Measurements from ENCODE around the gene EDAR.

EDAR gene

GRCh38 chr2:109000738-109001137 lies 11.7 kb upstream of the EDAR start:
- DNase-seq, result no peak

DNA sequence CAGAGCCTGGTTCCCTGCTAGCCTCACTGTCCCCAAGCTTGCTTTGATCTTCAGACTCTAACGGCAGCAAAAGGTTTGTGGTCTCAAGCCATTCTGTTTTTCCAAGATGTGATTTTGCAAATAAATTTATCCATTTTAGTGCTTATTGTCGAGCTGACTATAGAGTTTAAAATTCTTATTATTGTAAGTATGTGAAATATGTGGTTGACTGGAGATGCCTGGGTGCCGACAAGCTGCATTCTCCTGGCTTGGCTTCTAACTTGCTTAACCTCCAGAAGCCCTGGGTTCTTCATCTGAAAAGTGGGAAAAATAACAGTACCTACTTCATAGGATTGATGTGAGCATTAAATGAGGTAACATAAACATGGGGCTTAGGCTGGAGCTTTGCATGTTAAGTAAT lies 9.9 kb upstream of the EDAR start:
- no peak for DNase-seq

DNA sequence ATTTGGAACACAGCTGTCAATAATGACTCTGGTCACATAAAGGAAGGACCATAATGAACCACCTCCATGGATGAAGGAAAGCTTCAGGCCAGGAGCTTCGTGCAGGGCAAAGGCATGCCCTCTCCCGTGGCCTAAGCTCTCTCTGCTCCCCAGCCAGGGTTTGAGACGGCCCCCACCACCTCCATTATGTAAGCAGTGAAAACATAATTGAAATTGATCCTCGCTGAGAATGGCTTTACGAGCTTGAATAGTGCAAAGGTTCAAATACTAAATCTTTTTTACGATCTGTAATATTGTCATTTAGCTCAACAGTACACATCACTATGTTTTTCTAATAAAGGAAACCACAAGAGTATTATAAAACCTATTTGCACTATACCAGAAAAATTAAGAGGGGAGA lies 5.2 kb upstream of the EDAR start:
- DNase-seq, result no peak

DNA sequence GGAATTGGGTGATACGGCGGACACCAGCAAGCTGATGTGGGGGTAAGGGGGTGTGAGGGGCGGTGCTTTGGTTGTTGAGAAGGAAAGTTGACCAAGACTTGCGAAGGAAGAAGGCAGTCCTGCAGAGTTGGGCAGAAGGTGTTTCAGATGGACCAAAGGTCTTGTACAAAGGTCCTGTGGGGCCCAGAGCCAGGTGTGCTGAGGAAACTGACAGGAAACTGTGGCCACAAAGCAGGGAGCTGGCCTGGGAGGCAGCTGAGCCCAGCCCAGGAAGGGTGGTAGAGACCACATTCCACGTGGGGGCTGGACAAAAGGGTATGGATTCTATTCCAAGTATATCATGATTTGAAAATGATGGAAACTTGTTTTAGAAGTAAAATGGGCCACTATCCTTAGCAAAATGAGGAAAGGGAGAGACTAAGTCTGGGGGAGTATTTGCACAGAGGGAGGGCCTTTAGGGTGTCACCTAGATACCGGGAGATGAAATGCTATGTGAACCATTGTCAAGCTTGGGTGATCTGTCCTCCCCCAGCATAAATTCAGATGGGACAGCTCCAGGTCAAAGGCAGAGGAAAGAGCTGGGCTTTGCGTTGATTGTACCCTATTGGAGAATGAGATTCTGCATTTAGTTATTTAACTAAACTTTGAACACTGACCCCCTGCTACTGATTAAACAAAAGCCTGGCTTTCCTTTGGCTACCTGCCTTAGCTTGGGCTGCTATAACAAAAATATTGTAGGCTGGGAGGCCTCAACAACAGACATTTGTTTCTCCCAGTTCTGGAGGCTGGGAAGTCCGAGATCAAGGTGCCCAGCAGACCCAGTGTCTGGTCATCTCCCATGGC lies 4.3 kb upstream of the EDAR start:
- DNase-seq, result no peak

- no peak for DNase-seq
These were observed 784 bp downstream of the EDAR start for GRCh38 chr2:108988076-108988795.

DNA sequence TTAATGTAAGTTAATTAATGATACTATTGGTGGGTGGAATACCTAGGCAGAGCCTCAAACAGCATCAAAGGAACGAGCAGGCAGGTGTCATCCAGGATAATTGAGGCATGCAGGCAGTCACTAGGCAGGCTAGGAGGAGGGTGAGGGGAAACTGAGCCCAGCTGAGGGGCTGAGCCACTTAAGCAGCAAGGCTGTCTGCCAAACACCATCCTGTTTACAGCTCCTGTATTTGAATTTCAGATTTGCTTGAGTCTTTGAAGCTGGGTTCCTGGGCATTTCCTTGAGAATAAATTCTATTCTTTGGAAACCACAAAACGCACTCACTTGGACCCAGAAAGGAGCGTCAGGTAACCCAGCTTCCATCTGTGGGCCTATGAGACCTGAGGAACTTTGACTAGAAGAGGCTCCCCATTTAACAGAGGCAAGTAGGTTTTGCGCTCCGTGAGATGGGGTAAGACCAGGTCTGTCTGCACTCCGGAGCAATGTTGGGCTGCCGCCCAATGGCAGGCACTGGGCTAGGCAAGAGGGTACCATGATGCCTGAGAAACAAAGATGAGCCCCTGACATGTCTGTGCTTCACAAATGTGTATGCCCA lies 2.0 kb downstream of the EDAR start:
- DNase-seq, result no peak

GRCh38 chr2:108983610-108984009 lies 5.4 kb downstream of the EDAR start:
- DNase-seq, result no peak

DNA sequence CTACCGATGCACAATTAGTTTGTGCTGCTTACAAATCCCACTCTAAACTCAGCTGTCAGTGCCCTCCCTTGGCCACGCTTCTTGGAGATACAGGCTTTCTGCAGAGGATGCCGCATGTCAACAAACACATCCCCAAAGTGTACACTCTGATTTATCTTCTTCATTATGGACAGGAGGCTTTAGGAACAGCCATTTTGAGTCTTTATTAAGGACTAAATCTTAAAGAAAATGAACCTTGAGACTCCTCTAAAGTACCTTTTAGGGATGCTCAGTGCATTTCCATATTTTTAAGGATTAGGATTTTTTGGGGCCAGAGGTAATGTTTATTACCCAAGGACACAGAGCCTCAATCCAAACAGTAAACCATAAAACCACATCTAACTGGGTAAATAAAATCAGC lies 6.0 kb downstream of the EDAR start:
- no peak for DNase-seq

GRCh38 chr2:108982259-108982679 lies 6.8 kb downstream of the EDAR start:
- DNase-seq, result no peak

- DNase-seq, result no peak
These were observed 7.2 kb downstream of the EDAR start for GRCh38 chr2:108981846-108982245.

GRCh38 chr2:108980076-108980475 lies 8.9 kb downstream of the EDAR start:
- no peak for DNase-seq

DNA sequence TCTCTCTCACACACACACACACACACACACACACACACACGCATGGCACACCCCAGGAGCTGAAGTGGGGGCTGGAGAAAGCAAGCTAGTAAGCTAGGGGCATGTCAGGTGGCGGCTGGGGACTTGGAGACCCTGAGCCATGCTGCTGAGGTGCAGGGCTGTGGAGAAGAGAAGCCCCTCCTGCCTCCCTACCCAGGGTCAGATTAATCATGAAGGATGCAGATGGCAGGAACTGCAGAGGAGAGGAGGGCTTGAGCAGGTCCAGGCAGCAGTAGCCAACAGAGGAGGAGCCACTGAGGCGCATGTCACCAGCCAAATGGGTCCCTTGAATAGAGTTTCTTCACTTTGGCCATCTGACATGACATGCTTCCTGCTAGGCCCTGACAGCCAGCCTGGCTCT lies 9.6 kb downstream of the EDAR start:
- no peak for DNase-seq

DNA sequence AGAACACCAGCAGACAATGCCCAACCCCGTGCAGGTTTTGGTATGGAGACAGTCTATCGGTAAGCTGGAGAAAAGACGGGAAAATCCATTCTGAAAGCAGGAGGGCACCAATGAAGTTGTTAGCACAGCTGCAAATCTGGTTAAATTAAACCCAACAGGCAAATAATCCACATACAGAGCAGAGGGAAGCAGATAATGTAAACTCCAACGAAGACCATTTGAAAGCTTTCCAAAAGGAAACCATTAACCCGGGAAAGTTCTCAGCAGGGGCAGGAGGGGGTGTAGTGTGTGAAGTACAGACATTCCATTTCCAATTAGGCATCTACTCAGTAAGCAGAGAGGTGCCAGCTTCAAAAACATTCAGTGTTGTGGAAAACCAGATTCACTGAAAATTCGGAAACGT lies 10.3 kb downstream of the EDAR start:
- DNase-seq, result no peak

DNA sequence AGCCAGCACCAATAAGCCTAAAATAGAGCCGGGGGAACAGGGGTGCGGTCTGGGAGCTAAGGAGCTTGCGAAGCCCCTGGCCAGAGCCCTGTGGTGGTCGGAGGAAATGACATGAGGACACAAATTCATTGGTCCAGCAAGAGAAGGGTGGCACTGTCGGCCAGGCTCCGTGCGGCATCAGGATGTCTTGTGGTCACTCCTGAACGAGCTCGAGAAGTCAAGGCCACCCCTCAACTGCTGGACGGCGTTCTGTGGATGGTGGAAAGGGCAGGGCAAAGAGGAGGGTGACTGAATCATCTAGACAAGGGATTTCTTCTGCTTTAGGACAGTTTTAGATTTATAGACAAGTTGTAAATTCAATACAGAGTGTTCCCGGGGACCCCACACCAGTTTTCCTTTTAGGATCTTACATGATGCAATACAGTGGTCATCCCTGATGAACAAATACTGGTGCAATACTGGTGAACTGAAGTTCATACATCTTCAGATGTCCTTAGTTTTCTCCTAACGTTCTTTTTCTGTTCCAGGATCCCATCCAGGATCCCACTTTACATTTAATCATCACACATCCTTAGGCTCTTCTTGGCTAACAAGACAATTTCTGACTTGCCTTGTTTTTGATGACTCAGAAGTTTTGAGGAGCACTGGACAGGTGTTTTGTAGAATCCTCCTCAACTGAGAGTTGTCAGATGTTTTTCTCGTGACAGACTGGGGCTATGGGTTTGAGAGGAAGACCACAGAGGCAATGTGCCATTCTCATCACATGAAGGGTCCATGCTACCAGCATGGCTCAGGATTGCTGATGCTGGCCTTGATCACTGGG lies 13.2 kb downstream of the EDAR start:
- no peak for DNase-seq

- no peak for DNase-seq
These were observed 14.3 kb downstream of the EDAR start for GRCh38 chr2:108974674-108975073.

- no peak for DNase-seq
These were observed 16.4 kb downstream of the EDAR start for GRCh38 chr2:108972663-108973062.

- DNase-seq, result no peak
These were observed 17.1 kb downstream of the EDAR start for GRCh38 chr2:108971661-108972566.

DNA sequence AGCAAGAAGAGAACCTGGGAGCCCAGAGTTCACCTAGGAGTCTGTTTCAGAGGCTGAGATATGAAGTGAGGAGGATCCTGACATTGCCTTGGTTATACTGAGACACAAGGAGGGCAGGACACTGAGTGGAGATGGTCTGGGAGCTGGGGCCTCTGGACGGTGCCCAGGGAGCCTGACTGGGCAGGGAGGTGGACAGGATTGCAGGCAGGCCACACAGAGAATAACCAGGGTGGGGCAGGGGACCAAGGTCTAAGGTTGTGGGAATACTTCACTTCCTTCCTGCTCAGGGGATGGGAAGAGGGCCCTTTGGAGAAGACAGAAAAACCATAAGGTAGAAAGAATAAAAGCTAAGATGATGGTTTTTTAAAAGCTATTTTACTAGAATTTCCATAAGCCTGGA lies 18.7 kb downstream of the EDAR start:
- no peak for DNase-seq

DNA sequence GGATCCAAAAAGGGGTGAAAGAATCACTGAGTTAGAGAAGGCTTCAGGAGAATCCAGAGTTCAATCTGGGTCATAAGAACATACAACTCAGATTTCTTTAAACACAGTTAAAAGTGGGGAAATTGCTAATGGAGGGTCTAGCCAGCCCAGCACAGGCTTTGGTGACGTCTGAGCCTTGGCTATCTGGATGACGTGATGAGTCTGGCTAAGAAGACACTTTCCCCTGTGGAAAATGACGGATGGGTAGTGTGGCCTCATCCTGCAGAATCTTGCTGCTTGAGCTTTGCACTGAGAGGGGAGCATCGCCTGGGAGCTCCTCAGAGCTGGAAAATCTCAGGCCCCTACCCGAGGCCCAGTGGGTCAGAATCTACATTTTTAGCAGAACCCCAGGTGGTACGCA lies 19.2 kb downstream of the EDAR start:
- DNase-seq, result no peak

DNA sequence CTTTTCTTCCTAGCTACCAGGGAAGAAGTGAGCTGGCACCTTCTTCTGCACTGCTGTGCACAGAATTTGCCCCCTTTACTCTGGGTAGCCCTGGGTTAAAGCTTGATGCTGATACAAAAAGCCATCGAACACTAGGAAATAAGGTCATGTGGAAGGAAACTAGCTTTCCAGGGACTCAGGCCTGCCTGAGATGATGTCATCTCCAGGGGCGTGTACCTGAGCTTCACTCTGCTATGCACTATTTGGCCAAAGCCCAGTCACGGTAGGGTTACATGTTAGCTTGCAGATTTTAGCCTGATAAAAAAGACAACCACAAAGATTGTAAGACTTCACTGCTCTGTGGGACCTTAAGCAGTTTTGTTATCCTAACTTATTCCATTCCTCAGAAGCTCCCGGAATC lies 20.4 kb downstream of the EDAR start:
- no peak for DNase-seq

GRCh38 chr2:108967757-108968156 lies 21.3 kb downstream of the EDAR start:
- no peak for DNase-seq
